ENCODE measurements around the gene IL17REL.
"Not testable (repeated sequence)": the region's sequence is repeated elsewhere in the genome, so short reads cannot be mapped to it uniquely, and the experiment has no call there.

Gene IL17REL

DNA sequence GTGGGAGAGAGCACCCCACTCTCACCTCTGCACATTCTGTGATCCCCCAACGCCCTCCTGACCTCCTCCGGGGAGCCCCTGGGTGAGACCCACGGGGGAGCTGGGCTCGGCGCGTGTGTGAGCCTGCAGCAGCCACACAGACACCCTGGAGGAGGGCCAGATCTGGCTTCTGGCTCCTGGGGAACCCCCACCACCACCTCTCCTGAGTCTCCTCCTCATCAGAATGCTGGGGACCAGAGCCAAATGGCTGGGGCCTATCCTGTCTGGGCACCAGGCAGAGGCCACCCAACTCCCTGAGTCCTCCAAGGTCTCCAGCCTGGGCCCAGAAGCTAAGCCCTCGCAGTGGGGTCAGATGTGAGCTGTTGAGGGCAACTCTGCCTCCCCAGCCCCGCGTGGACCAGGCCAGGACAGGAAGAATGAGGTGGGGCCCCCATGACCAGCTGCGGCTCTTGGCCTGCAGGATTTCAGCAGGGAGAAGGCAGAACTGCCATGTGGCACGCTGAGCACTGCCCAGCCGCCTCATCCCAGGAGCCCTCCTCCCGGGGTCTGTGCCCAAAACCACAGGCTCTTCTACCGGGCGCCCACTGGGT, 57.5 kb downstream of the IL17REL start:
- DNase-seq, result no peak

DNA sequence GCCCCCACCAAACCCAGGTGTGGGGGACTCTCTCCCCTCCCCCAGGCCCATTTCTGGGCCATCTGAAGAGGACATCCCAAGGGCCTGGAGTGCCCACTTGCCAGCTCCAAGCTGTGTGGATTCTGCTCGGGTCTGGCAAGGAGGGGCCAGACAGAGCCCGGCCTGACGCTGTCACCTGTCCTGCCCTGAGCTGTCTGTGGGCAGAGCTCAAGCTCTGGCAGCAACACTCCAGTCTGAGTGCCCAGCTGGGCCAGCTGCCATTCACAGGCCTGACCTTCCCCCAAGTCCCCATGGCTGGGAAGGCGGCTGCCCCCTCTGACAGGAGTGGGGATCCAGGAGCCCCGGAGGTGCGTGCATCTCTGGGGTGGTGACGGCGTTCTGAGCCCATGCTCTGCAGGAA, 58.2 kb downstream of the IL17REL start:
- DNase-seq, result no peak

DNA sequence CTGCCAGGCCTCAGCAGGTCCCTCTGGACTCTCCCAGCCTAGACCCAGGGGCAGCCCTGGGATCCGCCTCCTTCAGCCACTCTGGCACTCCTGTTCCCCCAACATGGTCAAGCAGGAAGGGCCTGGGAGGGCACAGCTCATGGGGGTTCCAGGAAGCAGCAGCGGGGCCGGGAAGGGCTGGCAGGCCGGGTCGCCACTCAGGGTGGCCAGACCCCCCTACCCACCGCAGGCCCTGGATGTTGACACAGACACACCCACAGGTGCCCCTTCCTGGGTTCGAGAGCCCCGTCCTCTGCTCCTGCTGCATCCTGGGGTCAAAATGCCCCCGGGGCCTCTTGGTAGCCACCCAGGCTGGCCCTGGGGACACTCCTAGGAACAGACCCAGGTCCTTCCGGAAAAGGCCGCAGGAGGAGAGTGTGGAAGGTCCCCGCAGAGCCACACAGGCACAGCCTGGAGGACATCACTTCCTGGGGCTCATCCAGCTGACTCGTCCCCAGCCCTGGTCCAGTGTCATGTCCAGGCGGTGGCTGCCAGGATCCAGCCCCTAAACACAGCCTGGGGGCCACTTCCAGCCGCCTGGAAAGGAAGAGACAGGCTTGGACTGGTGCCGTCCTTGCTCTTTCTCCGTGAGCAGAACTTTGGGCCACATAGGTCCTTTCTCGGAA, 58.8 kb downstream of the IL17REL start:
- DNase-seq, result no peak

DNA sequence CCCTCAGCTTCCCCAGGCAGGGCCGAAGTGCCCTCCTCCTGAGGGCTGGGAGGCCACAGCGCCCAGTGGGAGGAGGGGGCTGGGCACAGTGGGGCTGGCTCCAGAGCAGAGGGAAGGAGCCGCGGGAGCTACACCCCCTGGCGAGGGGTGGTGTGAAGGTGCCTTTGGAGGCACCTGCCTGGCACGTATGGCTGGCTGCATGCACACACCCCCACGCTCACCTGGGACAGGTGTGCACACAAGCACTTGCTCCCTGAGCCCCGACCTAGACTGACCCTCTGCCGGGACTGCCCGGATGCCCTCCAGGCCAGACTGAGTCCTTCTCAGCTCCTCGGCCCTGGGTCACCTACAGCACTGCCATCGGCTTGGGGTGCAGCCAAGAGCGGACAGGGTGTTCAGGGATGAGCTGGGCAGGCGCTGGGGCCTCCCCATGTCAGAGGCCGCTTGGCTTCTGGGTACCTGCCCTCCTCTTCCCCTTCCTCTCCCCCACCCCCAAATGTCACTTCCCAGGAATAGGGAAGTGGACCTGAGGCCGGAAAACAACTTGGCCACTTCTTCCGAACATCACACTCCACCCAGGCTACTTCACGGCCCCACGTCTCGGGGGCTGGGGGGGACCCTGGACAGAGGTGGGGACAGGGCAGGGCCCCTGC, 59.4 kb downstream of the IL17REL start:
- DNase-seq, result no peak

DNA sequence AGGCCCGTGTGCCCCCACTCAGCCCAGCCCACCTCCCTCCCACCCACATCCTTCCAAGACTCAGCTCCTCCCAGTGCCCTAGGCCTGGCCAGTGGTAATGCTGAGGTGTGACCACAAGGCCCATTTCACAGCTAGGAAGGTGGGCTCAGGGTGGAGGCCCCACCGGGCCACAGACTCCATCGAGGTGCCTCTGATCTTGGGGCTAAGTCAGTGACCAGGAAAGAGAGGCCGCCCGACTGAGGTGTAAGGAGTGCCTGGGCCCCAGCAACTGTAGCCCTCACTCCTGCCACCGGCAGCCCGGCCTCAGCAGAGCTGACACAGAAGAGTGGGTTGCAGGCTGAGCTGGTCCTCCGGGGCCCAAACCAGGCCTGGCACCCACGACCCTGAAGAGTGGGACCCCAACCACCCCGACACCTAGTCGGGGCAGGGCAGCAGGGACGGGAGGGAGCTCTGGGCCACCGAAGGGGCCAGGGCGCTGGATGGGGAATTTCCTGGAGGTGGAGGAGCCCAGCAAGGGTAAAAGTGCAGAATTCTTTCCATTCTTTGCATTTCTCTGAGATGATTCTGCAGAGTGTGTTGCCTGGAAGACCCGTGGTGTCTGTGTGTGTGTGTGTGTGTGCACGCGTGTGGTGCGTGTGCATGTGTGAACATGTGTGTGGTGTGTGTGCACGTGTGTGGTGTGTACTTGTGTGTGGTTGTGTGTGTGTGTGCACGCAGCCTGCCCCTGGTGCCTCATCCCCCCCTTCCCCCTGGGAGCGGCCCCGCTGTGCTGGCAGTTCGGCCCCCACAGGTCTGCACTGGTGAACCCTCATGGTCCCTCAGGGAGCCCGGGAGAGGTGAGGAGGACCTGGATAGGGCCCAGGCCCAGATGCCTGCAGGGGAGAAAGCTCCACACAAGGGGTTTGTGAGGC, 60.3 kb downstream of the IL17REL start:
- no peak for DNase-seq

DNA sequence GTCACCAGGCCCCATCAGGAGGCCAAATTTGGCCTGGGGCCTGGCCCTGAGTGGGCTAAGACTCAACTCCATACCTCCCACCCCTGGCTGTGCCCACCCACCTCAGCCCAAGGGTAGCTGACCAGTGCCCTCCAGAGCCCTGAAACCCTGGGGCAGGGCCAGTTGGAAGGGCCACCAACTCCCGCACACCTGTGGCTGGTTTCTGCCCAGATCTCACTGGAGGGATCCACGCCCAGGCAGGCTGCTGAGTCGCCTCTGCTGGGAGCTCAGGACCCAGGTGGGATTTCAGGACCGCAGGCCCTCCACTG, 60.9 kb downstream of the IL17REL start:
- no peak for DNase-seq

DNA sequence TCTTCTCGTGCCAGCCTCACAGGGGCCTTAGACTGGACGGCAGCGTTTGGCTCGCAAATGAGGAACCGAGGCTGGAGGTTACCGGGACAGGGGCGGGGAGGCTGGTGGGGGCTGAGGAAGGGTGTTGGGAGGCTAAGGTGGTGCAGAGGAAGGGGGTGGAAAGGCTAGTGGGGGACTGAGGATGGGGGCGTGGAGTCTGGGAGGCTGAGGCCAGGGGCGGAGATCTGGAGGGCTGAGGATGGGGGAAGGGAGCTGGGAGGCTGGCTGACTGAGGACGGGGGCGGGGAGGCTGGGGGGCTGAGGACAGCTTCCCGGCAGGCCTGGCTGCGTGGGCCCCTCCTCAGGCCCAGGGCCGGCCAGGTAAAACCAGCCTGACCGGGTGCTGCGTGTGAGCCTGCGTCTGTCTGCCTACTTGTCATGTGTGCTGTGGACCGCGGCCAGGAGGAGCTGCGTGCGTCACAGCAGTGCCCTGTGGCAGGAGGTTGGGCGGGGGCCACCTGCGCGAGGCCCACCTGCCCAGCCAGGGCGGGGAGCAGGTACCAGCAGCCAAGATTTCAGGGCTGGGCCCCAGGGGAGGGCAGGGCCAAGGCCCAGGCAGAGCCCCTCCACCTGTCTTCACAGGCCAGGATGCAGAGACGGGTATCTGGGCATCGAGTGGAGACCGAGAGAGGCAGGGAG, 61.4 kb downstream of the IL17REL start:
- DNase-seq, result no peak

DNA sequence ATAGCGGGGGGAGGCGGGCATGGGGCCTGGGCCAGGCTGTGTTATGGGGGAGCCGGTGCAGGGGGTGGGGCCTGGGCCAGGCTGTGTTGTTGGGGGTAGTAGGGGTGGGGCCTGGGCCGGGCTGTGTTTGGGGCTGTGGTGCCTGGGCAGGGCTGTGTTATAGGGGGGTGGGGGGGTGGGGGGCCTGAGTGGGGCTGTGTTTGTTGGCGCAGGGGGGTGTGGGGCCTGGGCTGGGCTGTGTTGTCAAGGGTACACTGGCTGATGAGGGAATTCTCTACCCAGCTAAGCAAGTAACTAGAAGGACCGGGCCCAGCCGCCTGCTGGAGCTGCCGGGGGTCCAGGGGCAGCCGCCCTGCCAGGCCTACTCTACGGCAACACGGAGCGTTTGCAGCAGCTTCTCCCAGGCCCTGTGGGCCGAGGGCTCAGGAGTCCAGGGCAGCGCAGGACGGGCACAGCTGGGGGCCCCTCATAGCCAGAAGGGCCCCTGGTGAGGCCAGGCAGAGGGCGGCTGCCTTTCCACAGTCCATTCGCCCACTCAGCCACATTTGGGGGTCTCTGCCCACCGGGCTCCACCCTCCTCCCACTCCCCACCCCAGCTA, 62.1 kb downstream of the IL17REL start:
- no peak for DNase-seq

DNA sequence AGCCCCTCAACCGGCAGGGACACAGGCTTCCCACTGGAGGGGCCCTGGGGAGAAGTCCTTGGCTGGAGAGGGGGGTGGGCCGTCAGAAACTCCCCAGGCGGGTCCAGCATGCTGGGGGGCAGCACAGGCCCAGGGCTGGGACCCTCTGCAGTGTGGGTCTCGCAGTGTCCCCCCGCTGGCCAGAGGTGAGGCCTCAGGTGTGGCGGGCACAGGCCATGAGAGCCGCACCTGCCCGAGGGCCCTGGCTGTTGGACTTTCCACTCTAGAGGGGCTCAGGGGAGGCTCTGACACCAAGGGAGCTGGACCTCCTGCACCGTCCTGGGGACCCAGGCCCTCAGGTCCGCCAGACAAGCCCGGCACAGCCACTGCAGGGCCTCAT, 62.7 kb downstream of the IL17REL start:
- DNase-seq, result no peak

DNA sequence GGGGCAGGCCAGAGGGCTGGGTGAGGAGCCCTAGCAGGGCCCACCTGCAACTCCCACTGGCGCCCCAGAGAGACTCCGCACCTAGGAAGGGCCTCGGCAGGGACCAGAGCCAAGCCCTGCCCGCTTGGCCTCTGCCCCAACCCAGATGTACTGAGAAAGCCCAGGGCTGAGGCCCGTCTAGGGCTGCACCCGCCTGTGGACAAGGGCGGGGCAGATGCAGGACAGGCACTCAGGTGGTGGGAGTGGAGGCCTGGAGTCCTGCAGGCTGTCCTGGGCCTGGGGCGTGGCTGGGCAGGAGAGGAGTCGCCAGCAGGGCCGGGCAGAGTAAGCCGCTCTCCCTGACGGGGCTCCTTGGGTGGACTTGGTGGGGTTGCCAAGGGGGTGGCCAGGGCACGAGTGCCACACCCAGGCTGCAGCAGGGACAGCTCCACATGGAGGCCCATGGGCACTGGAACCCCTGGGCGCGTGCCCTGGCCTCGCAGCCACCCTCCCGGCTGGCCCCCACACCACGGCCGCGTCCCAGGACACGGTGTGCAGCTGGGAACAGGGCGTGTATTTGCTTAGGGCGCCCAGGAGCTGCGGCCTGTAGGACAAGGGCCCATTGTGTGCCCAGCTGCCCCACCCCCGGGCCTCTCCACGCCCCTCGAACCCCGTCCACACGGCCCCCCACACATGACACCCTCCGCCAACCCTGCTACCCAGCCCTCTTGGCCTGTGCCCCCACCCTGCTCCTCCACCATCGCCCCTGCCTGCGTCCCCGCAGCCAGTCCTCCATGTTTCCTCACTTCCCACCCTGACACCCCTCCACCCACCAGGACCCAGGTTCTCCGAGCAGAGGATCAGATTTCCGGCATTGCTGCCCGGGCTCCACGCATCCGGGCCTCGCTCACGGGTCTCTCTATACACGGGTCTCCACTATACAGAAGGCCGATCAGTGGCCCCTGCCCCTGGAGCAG, 63.3 kb downstream of the IL17REL start:
- DNase-seq, result no peak

DNA sequence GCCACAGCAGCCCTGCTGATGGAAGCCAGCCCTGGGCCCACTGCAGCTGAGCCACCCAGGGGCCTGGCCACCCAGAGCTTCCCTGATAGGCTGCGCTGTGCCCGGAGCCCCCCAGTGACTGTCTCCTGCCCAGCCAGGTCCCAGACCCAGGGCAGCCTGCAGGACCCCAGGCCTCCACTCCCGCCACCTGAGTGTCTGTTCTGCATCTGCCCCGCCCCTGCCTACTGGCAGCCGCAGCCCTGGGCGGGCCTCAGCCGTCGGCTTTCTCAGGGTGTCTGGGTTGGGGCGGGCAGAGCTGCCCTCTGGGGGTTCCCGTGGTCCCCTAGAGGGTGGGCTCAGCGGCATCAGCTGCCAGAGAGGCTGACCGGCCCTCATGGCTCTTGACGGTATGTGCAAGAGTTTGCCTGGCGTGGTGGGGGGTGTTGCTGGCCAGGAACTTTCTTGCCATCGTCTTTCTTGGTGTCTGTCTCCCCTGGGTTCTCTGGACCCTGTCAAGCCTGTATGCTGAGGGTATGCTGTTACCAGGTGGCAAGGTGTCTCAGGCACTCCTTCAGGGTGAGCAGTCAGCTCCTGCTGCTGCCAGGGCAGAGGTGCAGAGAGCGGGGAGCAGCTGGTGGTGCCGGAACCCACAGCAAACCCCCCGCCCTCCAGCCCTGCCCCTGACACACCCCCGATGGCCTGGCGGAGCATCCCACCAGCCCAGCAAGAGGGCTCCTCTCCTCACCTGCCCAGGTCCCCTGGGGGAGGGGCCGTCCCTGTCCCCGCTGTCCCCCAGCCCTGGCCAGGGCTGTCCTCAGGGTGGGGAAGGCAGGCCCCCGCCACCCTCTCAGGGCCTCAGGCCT, 64.2 kb downstream of the IL17REL start:
- DNase-seq, result no peak

DNA sequence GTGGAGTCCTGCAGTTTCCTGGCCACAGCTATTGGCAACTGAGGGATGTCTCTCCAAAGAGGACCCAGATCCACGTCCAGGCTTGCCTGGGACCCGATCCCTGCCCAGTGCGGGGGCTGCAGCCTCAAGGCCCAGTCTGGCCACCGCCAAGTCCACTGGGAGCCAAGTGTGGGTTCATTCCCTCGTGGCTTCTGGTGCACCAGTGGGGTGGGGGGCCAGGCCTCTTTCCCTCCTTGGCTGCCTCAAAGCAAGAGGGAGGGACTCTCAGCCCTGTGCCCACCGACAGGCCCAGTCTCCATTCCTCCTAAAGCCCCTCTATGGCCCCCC, 65.3 kb downstream of the IL17REL start:
- DNase-seq, result no peak

DNA sequence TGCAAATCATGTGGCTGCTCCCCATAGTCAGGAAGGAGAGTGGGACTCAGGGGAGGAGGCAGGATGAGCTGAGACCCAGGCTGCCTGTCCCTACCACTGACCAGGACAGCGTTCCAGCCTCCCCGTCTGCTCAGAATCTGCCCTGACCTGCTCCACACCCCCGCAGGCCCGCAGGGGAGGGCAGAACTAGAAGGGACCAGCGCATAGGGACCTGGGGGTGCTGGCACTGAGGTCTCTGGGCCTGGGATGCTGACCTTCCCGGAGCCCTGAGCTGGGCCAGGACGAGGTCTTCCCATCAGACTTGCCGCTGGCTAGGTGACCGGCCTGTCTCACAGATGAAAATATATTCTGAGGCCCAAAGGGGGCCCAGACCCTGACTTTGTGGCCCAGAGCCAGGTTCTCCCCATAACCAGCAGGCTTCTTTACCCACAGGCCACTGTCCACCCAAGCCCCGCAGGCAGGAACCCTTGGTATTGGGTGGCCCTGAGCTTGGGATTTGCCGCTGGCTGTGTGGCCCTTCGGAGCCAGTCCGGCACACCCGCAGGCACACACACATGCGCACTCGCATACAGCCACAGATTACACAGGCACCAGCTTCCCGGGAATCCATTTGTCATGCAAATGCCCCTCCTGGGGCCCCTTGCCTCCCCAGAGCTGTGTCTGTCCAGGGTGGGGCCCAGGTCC, 65.8 kb downstream of the IL17REL start:
- no peak for DNase-seq

DNA sequence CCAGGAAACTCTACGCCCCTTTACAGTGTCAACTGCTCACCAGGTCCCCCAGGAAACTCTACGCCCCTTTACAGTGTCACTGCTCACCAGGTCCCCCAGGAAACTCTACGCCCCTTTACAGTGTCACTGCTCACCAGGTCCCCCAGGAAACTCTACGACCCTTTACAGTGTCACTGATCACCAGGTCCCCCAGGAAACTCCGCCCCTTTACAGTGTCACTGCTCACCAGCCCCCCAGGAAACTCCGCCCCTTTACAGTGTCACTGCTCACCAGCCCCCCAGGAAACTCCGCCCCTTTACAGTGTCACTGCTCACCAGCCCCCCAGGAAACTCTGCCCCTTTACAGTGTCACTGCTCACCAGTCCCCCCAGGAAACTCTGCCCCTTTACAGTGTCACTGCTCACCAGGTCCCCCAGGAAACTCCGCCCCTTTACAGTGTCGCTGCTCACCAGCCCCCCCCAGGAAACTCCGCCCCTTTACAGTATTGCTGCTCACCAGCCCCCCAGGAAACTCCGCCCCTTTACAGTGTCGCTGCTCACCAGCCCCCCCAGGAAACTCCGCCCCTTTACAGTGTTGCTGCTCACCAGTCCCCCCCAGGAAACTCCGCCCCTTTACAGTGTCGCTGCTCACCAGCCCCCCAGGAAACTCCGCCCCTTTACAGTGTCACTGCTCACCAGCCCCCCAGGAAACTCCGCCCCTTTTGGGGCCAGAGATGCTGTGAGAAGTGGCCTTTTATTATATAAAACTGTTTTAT, 67.3 kb downstream of the IL17REL start:
- DNase-seq, result not testable (repeated sequence)

Measured in NCI-H446 treated with DMSO at 0.1 percent for 48 hours (cell line).